ENCODE results near the gene CLCA4.

The CLCA4 gene

GRCh38 chr1:86619313-86619712 lies 72.4 kb downstream of the CLCA4 start:
- no peak for DNase-seq
- peaks cover 13% of the 10 kb centered on the region for H3K27me3 Mint-ChIP-seq
- peaks cover 5% of the 10 kb centered on the region for H3K4me1 Mint-ChIP-seq (ENCODE audit: low read depth)
- H3K36me3 Mint-ChIP-seq (ENCODE audit: low read depth): no peaks in the 10 kb centered on the region
- no peak overlapping the region for H3K4me3 Mint-ChIP-seq
- no peak overlapping the region for H3K27ac Mint-ChIP-seq
- peaks cover 6% of the 10 kb centered on the region for H3K9me3 Mint-ChIP-seq

- peaks cover 6% of the 10 kb centered on the region for H3K9me3 Mint-ChIP-seq
- H3K27me3 Mint-ChIP-seq: peaks cover 13% of the 10 kb centered on the region
- no peaks in the 10 kb centered on the region for H3K36me3 Mint-ChIP-seq (ENCODE audit: low read depth)
- no peak for DNase-seq
- H3K4me1 Mint-ChIP-seq (ENCODE audit: low read depth): peaks cover 5% of the 10 kb centered on the region
- H3K4me3 Mint-ChIP-seq: no peak overlapping the region
- no peak overlapping the region for H3K27ac Mint-ChIP-seq
These were observed 74.4 kb downstream of the CLCA4 start for GRCh38 chr1:86621286-86621685.
